ENCODE results near the gene OR14A16. TPM values are rescaled to one million over a fixed set of nuclear protein-coding genes. Genes with fewer than 3 reads are reported as not detected.

Gene OR14A16
- total RNA-seq, 4 donors from 2014 or later, result not detected

DNA sequence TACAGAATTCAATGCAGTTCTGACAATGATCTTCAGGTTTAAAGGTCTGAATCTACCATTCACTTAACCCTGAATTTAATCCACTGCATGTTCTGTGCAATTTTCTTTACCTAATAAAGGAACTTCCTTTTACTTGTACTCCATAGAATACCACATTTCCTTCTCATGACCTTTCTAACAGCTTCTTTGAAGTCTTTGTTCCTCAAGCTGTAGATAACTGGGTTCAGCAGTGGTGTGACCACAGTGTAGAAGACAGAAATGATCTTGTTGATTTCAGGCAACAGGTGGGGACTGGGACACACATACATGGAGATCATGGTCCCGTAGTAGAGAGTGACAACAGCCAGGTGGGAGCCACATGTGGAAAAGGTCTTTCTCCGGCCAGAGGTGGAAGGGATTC, 16.9 kb upstream of the OR14A16 start:
- no peaks in the 10 kb centered on the region for H3K4me1 ChIP-seq
- no peak for DNase-seq (ENCODE audit: low spot score in 2 of 2)
- no peaks in the 10 kb centered on the region for H3K27me3 ChIP-seq
- no peak overlapping the region for H3K27ac ChIP-seq
- no peaks in the 10 kb centered on the region for H3K36me3 ChIP-seq
- no peaks in the 10 kb centered on the region for H3K9me3 ChIP-seq
- WGBS, 2 donors, result 91 to 92% methylated on average over 2 of the region's 2 CpGs
- TF ChIP-seq EP300 (IDR thresholded peaks at IDR 0.05) (no peak), POLR2A (IDR thresholded peaks at IDR 0.05) (no peak)
- TF ChIP-seq, protein P1, sequence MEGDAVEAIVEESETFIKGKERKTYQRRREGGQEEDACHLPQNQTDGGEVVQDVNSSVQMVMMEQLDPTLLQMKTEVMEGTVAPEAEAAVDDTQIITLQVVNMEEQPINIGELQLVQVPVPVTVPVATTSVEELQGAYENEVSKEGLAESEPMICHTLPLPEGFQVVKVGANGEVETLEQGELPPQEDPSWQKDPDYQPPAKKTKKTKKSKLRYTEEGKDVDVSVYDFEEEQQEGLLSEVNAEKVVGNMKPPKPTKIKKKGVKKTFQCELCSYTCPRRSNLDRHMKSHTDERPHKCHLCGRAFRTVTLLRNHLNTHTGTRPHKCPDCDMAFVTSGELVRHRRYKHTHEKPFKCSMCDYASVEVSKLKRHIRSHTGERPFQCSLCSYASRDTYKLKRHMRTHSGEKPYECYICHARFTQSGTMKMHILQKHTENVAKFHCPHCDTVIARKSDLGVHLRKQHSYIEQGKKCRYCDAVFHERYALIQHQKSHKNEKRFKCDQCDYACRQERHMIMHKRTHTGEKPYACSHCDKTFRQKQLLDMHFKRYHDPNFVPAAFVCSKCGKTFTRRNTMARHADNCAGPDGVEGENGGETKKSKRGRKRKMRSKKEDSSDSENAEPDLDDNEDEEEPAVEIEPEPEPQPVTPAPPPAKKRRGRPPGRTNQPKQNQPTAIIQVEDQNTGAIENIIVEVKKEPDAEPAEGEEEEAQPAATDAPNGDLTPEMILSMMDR (IDR thresholded peaks at IDR 0.05), result no peak
- H3K4me3 ChIP-seq, result no peak overlapping the region

DNA sequence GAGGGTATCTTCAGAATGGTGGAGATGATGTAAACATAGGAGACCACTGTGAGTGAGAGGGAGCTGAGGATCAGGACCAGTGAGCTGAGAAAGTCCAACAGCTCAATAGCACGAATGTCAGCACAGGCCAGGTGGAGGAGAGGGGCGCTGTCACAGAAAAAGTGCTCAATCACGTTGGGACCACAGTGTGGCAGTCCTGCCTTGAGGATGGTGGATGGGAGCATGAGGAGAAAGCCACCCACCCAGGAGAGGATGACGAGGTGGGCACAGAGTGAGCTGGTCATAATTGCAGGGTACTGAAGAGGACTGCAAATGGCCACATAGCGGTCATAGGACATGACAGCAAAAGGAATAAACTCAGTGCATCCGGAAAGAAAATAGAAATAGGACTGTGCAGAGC, 9.7 kb upstream of the OR14A16 start:
- no peak overlapping the region for H3K27ac ChIP-seq
- H3K9me3 ChIP-seq, result no peaks in the 10 kb centered on the region
- 67 to 72% methylated on average over 6 of the region's 6 CpGs for WGBS, 2 donors
- no peak overlapping the region for H3K4me3 ChIP-seq
- no peaks in the 10 kb centered on the region for H3K27me3 ChIP-seq
- TF ChIP-seq POLR2A (IDR thresholded peaks at IDR 0.05) (no peak), EP300 (IDR thresholded peaks at IDR 0.05) (no peak)
- TF ChIP-seq, protein P1 (IDR thresholded peaks at IDR 0.05), result no peak
- H3K36me3 ChIP-seq, result no peaks in the 10 kb centered on the region
- DNase-seq (ENCODE audit: low spot score in 2 of 2), result no peak
- no peaks in the 10 kb centered on the region for H3K4me1 ChIP-seq

GRCh38 chr1:247829656-247830055, 5.7 kb upstream of the OR14A16 start:
- Histone ChIP-seq H3K27me3 (no peaks in the 10 kb centered on the region), H3K27ac (no peak overlapping the region), H3K9me3 (no peaks in the 10 kb centered on the region), H3K36me3 (no peaks in the 10 kb centered on the region), H3K4me3 (no peak overlapping the region), H3K4me1 (no peaks in the 10 kb centered on the region)
- TF ChIP-seq, protein P1 (IDR thresholded peaks at IDR 0.05), result no peak
- no peak for TF ChIP-seq EP300 (IDR thresholded peaks at IDR 0.05)
- no peak for TF ChIP-seq POLR2A (IDR thresholded peaks at IDR 0.05)
- no peak for DNase-seq (ENCODE audit: low spot score in 2 of 2)
- 0% methylated on average over 1 of the region's 1 CpG for WGBS, 2 donors

DNA sequence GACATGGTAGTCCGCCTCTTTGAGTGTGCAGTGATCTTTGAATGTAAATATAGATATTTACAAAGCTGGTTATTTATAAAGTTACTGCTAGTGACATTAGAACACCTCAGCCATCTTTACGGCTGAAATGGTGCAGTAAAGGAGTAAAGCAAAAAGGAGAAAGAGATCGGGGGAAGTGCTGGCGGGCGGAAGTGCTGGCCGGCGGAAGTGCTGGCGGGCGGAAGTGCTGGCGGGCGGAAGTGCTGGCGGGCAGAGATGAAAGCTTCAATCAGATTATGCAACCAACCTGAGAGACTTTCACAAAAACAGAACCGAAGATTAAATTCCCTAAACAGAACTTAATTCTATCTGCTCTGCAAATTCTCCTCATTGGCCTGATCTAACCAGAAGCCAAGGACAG, 1.4 kb upstream of the OR14A16 start:
- WGBS, 2 donors, result 80 to 88% methylated on average over 13 of the region's 13 CpGs
- no peaks in the 10 kb centered on the region for H3K4me1 ChIP-seq
- no peaks in the 10 kb centered on the region for H3K36me3 ChIP-seq
- no peaks in the 10 kb centered on the region for H3K27me3 ChIP-seq
- no peak overlapping the region for H3K4me3 ChIP-seq
- DNase-seq (ENCODE audit: low spot score in 2 of 2), result no peak
- no peak overlapping the region for H3K27ac ChIP-seq
- no peaks in the 10 kb centered on the region for H3K9me3 ChIP-seq
- TF ChIP-seq POLR2A (IDR thresholded peaks at IDR 0.05) (no peak), EP300 (IDR thresholded peaks at IDR 0.05) (no peak)
- TF ChIP-seq, protein P1 (IDR thresholded peaks at IDR 0.05), result no peak

DNA sequence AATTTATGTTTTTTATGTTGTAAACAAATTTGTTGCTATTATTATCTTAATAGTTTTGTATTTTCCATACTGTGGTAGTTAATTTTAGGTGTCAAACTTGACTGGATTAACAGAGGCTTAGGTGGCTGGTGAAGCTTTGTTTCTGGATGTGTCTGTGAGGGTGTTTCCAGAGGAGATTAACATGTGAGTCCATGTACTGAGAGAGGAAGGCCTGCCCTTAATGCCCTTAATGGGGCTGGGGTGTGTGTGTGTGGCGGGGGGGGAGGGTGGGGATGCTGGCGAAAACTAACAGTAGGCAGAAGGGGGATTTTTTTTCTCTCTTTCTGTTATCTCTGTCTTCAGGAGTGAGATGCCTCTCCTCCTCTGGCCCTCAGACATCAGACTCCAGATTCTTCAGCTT, 1.9 kb downstream of the OR14A16 start:
- H3K27me3 ChIP-seq, result no peaks in the 10 kb centered on the region
- no peak overlapping the region for H3K4me3 ChIP-seq
- 70 to 78% methylated on average over 2 of the region's 2 CpGs for WGBS, 2 donors
- no peaks in the 10 kb centered on the region for H3K4me1 ChIP-seq
- DNase-seq (ENCODE audit: low spot score in 2 of 2), result no peak
- H3K36me3 ChIP-seq, result no peaks in the 10 kb centered on the region
- no peak overlapping the region for H3K27ac ChIP-seq
- H3K9me3 ChIP-seq, result no peaks in the 10 kb centered on the region
- no peak for TF ChIP-seq EP300 (IDR thresholded peaks at IDR 0.05)
- TF ChIP-seq, protein P1 (IDR thresholded peaks at IDR 0.05), result no peak
- TF ChIP-seq POLR2A (IDR thresholded peaks at IDR 0.05), result no peak
